ENCODE results near the gene SMIM23.

- TF ChIP-seq, protein P1, sequence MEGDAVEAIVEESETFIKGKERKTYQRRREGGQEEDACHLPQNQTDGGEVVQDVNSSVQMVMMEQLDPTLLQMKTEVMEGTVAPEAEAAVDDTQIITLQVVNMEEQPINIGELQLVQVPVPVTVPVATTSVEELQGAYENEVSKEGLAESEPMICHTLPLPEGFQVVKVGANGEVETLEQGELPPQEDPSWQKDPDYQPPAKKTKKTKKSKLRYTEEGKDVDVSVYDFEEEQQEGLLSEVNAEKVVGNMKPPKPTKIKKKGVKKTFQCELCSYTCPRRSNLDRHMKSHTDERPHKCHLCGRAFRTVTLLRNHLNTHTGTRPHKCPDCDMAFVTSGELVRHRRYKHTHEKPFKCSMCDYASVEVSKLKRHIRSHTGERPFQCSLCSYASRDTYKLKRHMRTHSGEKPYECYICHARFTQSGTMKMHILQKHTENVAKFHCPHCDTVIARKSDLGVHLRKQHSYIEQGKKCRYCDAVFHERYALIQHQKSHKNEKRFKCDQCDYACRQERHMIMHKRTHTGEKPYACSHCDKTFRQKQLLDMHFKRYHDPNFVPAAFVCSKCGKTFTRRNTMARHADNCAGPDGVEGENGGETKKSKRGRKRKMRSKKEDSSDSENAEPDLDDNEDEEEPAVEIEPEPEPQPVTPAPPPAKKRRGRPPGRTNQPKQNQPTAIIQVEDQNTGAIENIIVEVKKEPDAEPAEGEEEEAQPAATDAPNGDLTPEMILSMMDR (IDR thresholded peaks at IDR 0.05; ENCODE audit: poor library complexity): no peak
- TF ChIP-seq EZH2 (IDR thresholded peaks at IDR 0.05; ENCODE audit: borderline replicate concordance) (no peak), EZH2phosphoT487 (IDR thresholded peaks at IDR 0.05; ENCODE audit: low read depth, severe bottlenecking, unreplicated experiment) (no peak)
Measured at GRCh38 chr5:171830686-171831085, 45.1 kb downstream of the SMIM23 start.
